Activated CD4-positive, alpha-beta T cell treated with anti-CD3 and anti-CD28 coated beads, Interleukin-10, Interleukin-2, amounts not matched to agents 100 ng/mL and 50 ng/mL, durations not matched to agents 16 hours and 8 hours (primary cell): Measurements from ENCODE around the gene FLRT2.

Experiments
- DNase-seq: peaks from one replicate; pipeline ENCODE4 v3.0.0-alpha.2; 2020

The FLRT2 gene

GRCh38 chr14:85675957-85676356 is 146.0 kb downstream of the FLRT2 start:
- DNase-seq = no peak

GRCh38 chr14:85686908-85687307 is 157.0 kb downstream of the FLRT2 start:
- no peak for DNase-seq

- no peak for DNase-seq
Measured at GRCh38 chr14:85687456-85687855, 157.5 kb downstream of the FLRT2 start.

- DNase-seq = no peak
Measured at GRCh38 chr14:85688006-85688405, 158.1 kb downstream of the FLRT2 start.

DNA sequence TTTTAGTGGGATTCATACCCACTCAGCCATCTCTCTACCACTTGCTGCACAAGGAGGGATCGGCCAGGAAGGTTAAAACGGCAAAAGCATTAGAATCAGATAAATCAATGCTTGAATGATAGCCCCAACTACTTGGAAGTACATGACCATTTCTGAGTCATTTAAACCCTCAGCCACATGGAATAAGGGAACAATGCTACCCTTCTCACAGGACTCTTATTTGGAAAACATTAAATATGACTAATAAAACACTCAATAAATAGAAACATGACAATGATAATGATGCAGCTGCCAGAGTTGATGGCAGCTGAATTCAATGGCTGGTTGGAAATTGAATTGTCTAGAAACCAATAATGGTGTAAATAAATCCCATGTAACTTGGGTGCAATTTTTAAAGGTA is 165.4 kb downstream of the FLRT2 start:
- no peak for DNase-seq

GRCh38 chr14:85701116-85701515 is 171.2 kb downstream of the FLRT2 start:
- DNase-seq = no peak

GRCh38 chr14:85701763-85702162 is 171.8 kb downstream of the FLRT2 start:
- DNase-seq = no peak

- DNase-seq = no peak
Measured at GRCh38 chr14:85702191-85702590, 172.2 kb downstream of the FLRT2 start.

DNA sequence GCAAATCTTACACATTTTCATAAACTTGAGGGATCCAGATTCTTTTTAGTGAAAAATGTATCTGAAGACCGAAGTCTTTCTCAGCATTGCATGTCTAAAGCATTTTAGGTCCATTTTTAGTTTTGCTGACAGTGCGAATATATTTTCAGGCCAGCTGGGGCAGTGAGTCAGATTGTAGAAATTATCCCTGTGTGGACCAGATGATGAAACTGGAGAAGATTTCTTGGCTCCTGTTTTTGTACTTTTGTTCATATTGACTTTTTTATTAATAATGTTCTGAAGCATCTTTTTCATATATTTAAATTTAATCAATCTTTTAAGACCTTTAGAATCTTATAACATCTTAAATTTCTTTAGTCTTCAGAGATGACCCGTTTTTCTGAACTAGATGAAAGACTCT is 173.1 kb downstream of the FLRT2 start:
- no peak for DNase-seq
